ENCODE data around the gene ZNF79.

The ZNF79 gene

GRCh38 chr9:127423934-127424675, at the start of gene ZNF79:
Gene ZNF79, plus strand, starts transcription at chr9:127424382. Its CDS starts 406 bp downstream, at chr9:127424788.
- no peak for FAIRE-seq

GRCh38 chr9:127380479-127380878, 43.7 kb upstream of the ZNF79 start:
- FAIRE-seq = no peak

- no peak for FAIRE-seq
Measured at GRCh38 chr9:127382541-127382940, 41.6 kb upstream of the ZNF79 start.

- FAIRE-seq = no peak
Measured at GRCh38 chr9:127384016-127384730, 40.0 kb upstream of the ZNF79 start.

GRCh38 chr9:127384901-127385300, 39.3 kb upstream of the ZNF79 start:
- FAIRE-seq = no peak

GRCh38 chr9:127386249-127386648, 37.9 kb upstream of the ZNF79 start:
- no peak for FAIRE-seq

GRCh38 chr9:127386981-127387380, 37.2 kb upstream of the ZNF79 start:
- no peak for FAIRE-seq

GRCh38 chr9:127388037-127388855, 35.9 kb upstream of the ZNF79 start:
- no peak for FAIRE-seq

- no peak for FAIRE-seq
Measured at GRCh38 chr9:127388856-127389238, 35.3 kb upstream of the ZNF79 start.

- FAIRE-seq = no peak
Measured at GRCh38 chr9:127389381-127390247, 34.6 kb upstream of the ZNF79 start.

- no peak for FAIRE-seq
Measured at GRCh38 chr9:127390248-127390545, 34.0 kb upstream of the ZNF79 start.

GRCh38 chr9:127390563-127390962, 33.6 kb upstream of the ZNF79 start:
- no peak for FAIRE-seq

GRCh38 chr9:127392166-127392565, 32.0 kb upstream of the ZNF79 start:
- no peak for FAIRE-seq

GRCh38 chr9:127392976-127393375, 31.2 kb upstream of the ZNF79 start:
- FAIRE-seq = no peak

- FAIRE-seq = no peak
Measured at GRCh38 chr9:127393645-127394044, 30.5 kb upstream of the ZNF79 start.

GRCh38 chr9:127395497-127396252, 28.5 kb upstream of the ZNF79 start:
- FAIRE-seq = no peak

- FAIRE-seq = no peak
Measured at GRCh38 chr9:127396253-127396807, 27.9 kb upstream of the ZNF79 start.

GRCh38 chr9:127396808-127397645, 27.2 kb upstream of the ZNF79 start, which contains the start of gene SLC2A8:
Gene SLC2A8, plus strand, starts transcription at chr9:127397169. Its CDS starts 62 bp downstream, at chr9:127397231.
- peak; percentile 99 for FAIRE-seq

GRCh38 chr9:127397646-127398274, 26.4 kb upstream of the ZNF79 start:
- FAIRE-seq = no peak

GRCh38 chr9:127398275-127398647, 25.9 kb upstream of the ZNF79 start:
- no peak for FAIRE-seq
